ENCODE measurements around the gene ITPRID1. TPM values are rescaled to one million over a fixed set of nuclear protein-coding genes. Genes with fewer than 3 reads are reported as not detected.

Gene ITPRID1
- total RNA-seq, 4 donors from 2014 or later, result 2.8 to 6.3 (median 4.4) TPM

- DNase-seq, result no peak
- TF ChIP-seq CTCF (IDR thresholded peaks at IDR 0.05) (no peak), POLR2AphosphoS5 (IDR thresholded peaks at IDR 0.05) (no peak), POLR2A (IDR thresholded peaks at IDR 0.05) (no peak), EP300 (IDR thresholded peaks at IDR 0.05; ENCODE audit: low read depth) (no peak)
- H3K27ac ChIP-seq, result no peak within 1 kb of the TSS
- H3K9me3 ChIP-seq, result no peaks in the 10 kb centered on the region
- in situ Hi-C loops (cut with MboI; ENCODE audit: low pct_ligation_motif_present in 1 of 4, low pct_unique_long_range_greater_than_20kb in 1 of 4, low sequenced_read_pairs in 3 of 4) (no loop called here), intact Hi-C loops (cut with DNase I; ENCODE audit: low total_unique reads) (no loop called here)
- no peak within 1 kb of the TSS for H3K4me3 ChIP-seq
- H3K27me3 ChIP-seq, result no peaks in the 10 kb centered on the region
- H3K36me3 ChIP-seq, result no peaks in the 10 kb centered on the region
- H3K4me1 ChIP-seq, result no peaks in the 10 kb centered on the region
- WGBS, 2 donors (ENCODE audit: low coverage in 1 of 2), result 67 to 77% methylated on average over 6 to 14 of the region's 14 CpGs
Observed at GRCh38 chr7:31687024-31687748, 173.3 kb downstream of the ITPRID1 start, which contains the start of gene PPP1R17. TSS of gene PPP1R17 (plus strand) at chr7:31687215. CDS start at chr7:31692442, 5,227 bp downstream.

GRCh38 chr7:31688372-31688771 lies 174.5 kb downstream of the ITPRID1 start:
- in situ Hi-C loops (cut with MboI; ENCODE audit: low pct_ligation_motif_present in 1 of 4, low pct_unique_long_range_greater_than_20kb in 1 of 4, low sequenced_read_pairs in 3 of 4) (no loop called here), intact Hi-C loops (cut with DNase I; ENCODE audit: low total_unique reads) (no loop called here)
- H3K36me3 ChIP-seq, result no peaks in the 10 kb centered on the region
- H3K27me3 ChIP-seq, result no peaks in the 10 kb centered on the region
- H3K9me3 ChIP-seq, result no peaks in the 10 kb centered on the region
- no peaks in the 10 kb centered on the region for H3K4me1 ChIP-seq
- WGBS, 2 donors (ENCODE audit: low coverage in 1 of 2), result 77 to 86% methylated on average over 3 of the region's 3 CpGs
- TF ChIP-seq POLR2A (IDR thresholded peaks at IDR 0.05), result no peak
- no peak for TF ChIP-seq EP300 (IDR thresholded peaks at IDR 0.05; ENCODE audit: low read depth)
- TF ChIP-seq POLR2AphosphoS5 (IDR thresholded peaks at IDR 0.05), result no peak
- no peak overlapping the region for H3K27ac ChIP-seq
- no peak overlapping the region for H3K4me3 ChIP-seq
- DNase-seq, result no peak

- Histone ChIP-seq H3K36me3 (no peaks in the 10 kb centered on the region), H3K4me1 (no peaks in the 10 kb centered on the region), H3K9me3 (no peaks in the 10 kb centered on the region), H3K27ac (no peak overlapping the region), H3K27me3 (no peaks in the 10 kb centered on the region), H3K4me3 (no peak overlapping the region)
- WGBS, 2 donors (ENCODE audit: low coverage in 1 of 2), result 49 to 60% methylated on average over 2 of the region's 2 CpGs
- DNase-seq, result no peak
- no peak for TF ChIP-seq POLR2AphosphoS5 (IDR thresholded peaks at IDR 0.05)
- no peak for TF ChIP-seq EP300 (IDR thresholded peaks at IDR 0.05; ENCODE audit: low read depth)
- no peak for TF ChIP-seq POLR2A (IDR thresholded peaks at IDR 0.05)
- no peak for TF ChIP-seq CTCF (IDR thresholded peaks at IDR 0.05)
- intact Hi-C loops (cut with DNase I; ENCODE audit: low total_unique reads) (no loop called here), in situ Hi-C loops (cut with MboI; ENCODE audit: low pct_ligation_motif_present in 1 of 4, low pct_unique_long_range_greater_than_20kb in 1 of 4, low sequenced_read_pairs in 3 of 4) (no loop called here)
Observed at GRCh38 chr7:31688996-31689395, 175.1 kb downstream of the ITPRID1 start.

- Histone ChIP-seq H3K4me3 (no peak overlapping the region), H3K36me3 (no peaks in the 10 kb centered on the region), H3K4me1 (no peaks in the 10 kb centered on the region), H3K9me3 (no peaks in the 10 kb centered on the region), H3K27ac (no peak overlapping the region), H3K27me3 (no peaks in the 10 kb centered on the region)
- in situ Hi-C loops (cut with MboI; ENCODE audit: low pct_ligation_motif_present in 1 of 4, low pct_unique_long_range_greater_than_20kb in 1 of 4, low sequenced_read_pairs in 3 of 4) (no loop called here), intact Hi-C loops (cut with DNase I; ENCODE audit: low total_unique reads) (no loop called here)
- DNase-seq, result no peak
- WGBS, 2 donors (ENCODE audit: low coverage in 1 of 2), result 41% methylated on average over 2 of the region's 2 CpGs; no CpG with 5 or more reads in 1 of the 2 donors
- TF ChIP-seq EP300 (IDR thresholded peaks at IDR 0.05; ENCODE audit: low read depth), result no peak
- no peak for TF ChIP-seq POLR2AphosphoS5 (IDR thresholded peaks at IDR 0.05)
- no peak for TF ChIP-seq POLR2A (IDR thresholded peaks at IDR 0.05)
- TF ChIP-seq CTCF (IDR thresholded peaks at IDR 0.05), result no peak
Observed at GRCh38 chr7:31690935-31691334, 177.0 kb downstream of the ITPRID1 start.
